Thyroid gland (tissue), 4 donors: ENCODE data around the gene PGM2L1. TPM values are rescaled to one million over a fixed set of nuclear protein-coding genes. Genes with fewer than 3 reads are reported as not detected.
"Not testable (repeated sequence)": the region's sequence is repeated elsewhere in the genome, so short reads cannot be mapped to it uniquely, and the experiment has no call there.

Experiments used
- DNase-seq, 2 donors: peaks; one replicate each; pipeline ENCODE4 v3.0.0-alpha.2; 2019
- H3K27ac ChIP-seq, 3 donors: fragments of 200-600 bp; sonication (generic); 1 replicate in 2 of 3; 2 replicates in 1 of 3; pipeline ENCODE4 v1.5.1; 2016 to 2019; ENCODE audit warnings: mild to moderate bottlenecking in 1 of 3, moderate library complexity in 1 of 3
- H3K27me3 ChIP-seq: fragments of 200-600 bp; sonication (generic); one replicate; pipeline ENCODE4 v1.5.1; 2019
- H3K36me3 ChIP-seq, 2 donors: fragments of 200-600 bp; sonication (generic); one replicate each; pipeline ENCODE4 v1.5.1; 2016 to 2019
- H3K4me1 ChIP-seq, 2 donors: fragments of 200-600 bp; sonication (generic); one replicate each; pipeline ENCODE4 v1.5.1; 2017 to 2019
- H3K4me3 ChIP-seq, 3 donors: fragments of 200-600 bp; sonication (generic); replicated peaks in 1 of 3; 1 replicate in 2 of 3; 2 replicates in 1 of 3; pipeline ENCODE4 v1.5.1; 2016; ENCODE audit warnings: mild to moderate bottlenecking in 1 of 3
- H3K9me3 ChIP-seq: fragments of 200-600 bp; sonication (generic); one replicate; pipeline ENCODE4 v1.5.1; 2017
- POLR2A ChIP-seq, 2 donors: fragments of 450-650 bp; IDR thresholded peaks; one replicate each; pipeline ENCODE4 v1.6.1; 2017; ENCODE audit warnings: antibody characterized with exemption in 2 of 2, mild to moderate bottlenecking in 2 of 2, moderate library complexity in 1 of 2
- WGBS, 2 donors: methylation state at CpG; one replicate each; pipeline ENCODE4 v1.1.5; 2017; 5-methylcytosine and 5-hydroxymethylcytosine counted together
- intact Hi-C: fragments of 100-400 bp; cut with DNase I; formaldehyde crosslinking; loops from one replicate; pipeline ENCODE4 v1.15.1; 2023
- total RNA-seq, 4 donors: library from RNA; depleted of rRNA; stranded (reverse); fragments of >200 nt; gene quantifications; one replicate each; pipeline ENCODE4 v1.2.3, GENCODE V29; 2016
- TF ChIP-seq, protein P1 (sequence below), 6 experiments: fragments of 200-600 bp in 3 of 6; fragments of 450-650 bp in 3 of 6; sonication (generic) in 3 of 6; IDR thresholded peaks; one replicate each; pipeline ENCODE4 v1.5.1; 2016 to 2019; ENCODE audit warnings: antibody characterized with exemption in 6 of 6, mild to moderate bottlenecking in 2 of 6, inconsistent platforms in 1 of 6, moderate library complexity in 1 of 6

The PGM2L1 gene
- total RNA-seq, 4 donors from 2014 or later = 5.0 to 11.4 (median 5.6) TPM

- Histone ChIP-seq H3K4me1 (peaks cover 36 to 42% of the 10 kb centered on the region in 2 donors), H3K27me3 (no peaks in the 10 kb centered on the region), H3K36me3 (no peaks in the 10 kb centered on the region), H3K9me3 (no peaks in the 10 kb centered on the region), H3K4me3 (no peak overlapping the region), H3K27ac (peak overlapping the region; percentile 94 to 98 (median 97))
- intact Hi-C loops = no loop called here
- WGBS, 2 donors = 10 to 23% methylated on average over 1 of the region's 1 CpG
- TF ChIP-seq POLR2A (IDR thresholded peaks at IDR 0.05) = no peak
- TF ChIP-seq, protein P1, sequence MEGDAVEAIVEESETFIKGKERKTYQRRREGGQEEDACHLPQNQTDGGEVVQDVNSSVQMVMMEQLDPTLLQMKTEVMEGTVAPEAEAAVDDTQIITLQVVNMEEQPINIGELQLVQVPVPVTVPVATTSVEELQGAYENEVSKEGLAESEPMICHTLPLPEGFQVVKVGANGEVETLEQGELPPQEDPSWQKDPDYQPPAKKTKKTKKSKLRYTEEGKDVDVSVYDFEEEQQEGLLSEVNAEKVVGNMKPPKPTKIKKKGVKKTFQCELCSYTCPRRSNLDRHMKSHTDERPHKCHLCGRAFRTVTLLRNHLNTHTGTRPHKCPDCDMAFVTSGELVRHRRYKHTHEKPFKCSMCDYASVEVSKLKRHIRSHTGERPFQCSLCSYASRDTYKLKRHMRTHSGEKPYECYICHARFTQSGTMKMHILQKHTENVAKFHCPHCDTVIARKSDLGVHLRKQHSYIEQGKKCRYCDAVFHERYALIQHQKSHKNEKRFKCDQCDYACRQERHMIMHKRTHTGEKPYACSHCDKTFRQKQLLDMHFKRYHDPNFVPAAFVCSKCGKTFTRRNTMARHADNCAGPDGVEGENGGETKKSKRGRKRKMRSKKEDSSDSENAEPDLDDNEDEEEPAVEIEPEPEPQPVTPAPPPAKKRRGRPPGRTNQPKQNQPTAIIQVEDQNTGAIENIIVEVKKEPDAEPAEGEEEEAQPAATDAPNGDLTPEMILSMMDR (IDR thresholded peaks at IDR 0.05) = no peak
- peak; percentile 23 to 36 for DNase-seq
Measured at GRCh38 chr11:74417379-74417804, 19.2 kb upstream of the PGM2L1 start.

GRCh38 chr11:74416974-74417373, 18.7 kb upstream of the PGM2L1 start:
- H3K9me3 ChIP-seq, intact Hi-C loops, H3K36me3 ChIP-seq, H3K4me3 ChIP-seq, H3K27me3 ChIP-seq: not testable (repeated sequence)
- Histone ChIP-seq H3K27ac (peak overlapping the region; percentile 82 to 98 (median 94)), H3K4me1 (peaks cover 37 to 42% of the 10 kb centered on the region in 2 donors)
- 17 to 42% methylated on average over 1 of the region's 1 CpG for WGBS, 2 donors
- peak; percentile 27 to 46 for DNase-seq

DNA sequence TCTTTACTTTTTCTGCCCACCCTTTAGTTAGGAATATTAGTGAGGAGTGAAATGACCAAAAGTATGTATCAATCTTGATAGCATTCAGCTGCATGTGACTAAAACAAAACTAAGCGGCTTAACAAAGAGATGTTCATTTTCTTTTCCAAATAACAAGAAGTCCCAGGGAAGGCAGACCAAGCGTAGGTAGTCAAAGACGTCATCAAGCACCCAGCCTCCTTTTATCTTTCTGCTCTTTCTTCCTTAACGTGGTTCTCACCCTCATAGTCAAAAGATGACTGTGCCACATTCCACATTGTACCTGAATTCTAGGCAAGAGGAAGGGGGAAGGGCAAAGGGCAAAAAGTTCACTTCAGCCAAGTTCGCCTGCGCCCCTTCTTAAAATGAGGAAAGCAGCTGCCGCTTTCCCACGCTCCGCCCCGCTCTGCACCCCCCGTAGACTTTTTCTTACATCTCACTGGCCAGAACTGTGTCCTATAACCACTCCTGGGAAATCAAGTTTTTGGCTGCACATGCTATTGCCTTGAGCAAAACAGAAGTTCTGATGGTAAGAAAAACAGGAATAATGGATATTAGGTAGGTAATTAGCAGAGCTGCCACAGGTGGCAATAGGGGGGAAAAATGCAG, 14.6 kb upstream of the PGM2L1 start:
- H3K4me1 ChIP-seq = peaks cover 28 to 31% of the 10 kb centered on the region in 2 donors
- H3K27me3 ChIP-seq = no peaks in the 10 kb centered on the region
- TF ChIP-seq, protein P1 (IDR thresholded peaks at IDR 0.05) = no peak
- no peak for TF ChIP-seq POLR2A (IDR thresholded peaks at IDR 0.05)
- 81 to 85% methylated on average over 11 of the region's 11 CpGs for WGBS, 2 donors
- no peak overlapping the region for H3K27ac ChIP-seq
- H3K36me3 ChIP-seq = no peaks in the 10 kb centered on the region
- no peak for DNase-seq
- intact Hi-C loops = no loop called here
- no peak overlapping the region for H3K4me3 ChIP-seq
- no peaks in the 10 kb centered on the region for H3K9me3 ChIP-seq

DNA sequence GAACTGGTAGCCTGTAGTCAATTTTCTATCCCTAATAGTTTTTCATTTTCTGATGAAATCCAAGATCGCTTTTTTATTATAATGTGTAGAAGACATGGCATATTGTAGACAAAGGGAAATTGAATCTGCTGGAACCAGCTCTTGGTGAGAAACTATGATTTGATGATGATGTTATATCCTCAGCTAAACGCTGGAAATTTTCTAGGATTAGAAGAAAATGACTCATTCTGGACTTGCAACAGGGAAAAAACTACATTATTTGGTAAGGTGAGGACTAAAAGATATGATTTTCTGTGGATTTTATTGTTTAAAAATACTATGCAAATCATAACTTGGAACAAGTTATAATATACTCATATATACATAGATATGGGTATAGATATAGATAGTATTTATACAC, 14.1 kb upstream of the PGM2L1 start:
- Histone ChIP-seq H3K36me3 (no peaks in the 10 kb centered on the region), H3K27ac (peak overlapping the region in 1 of 3 donors; percentile 28), H3K9me3 (no peaks in the 10 kb centered on the region), H3K27me3 (no peaks in the 10 kb centered on the region), H3K4me3 (no peak overlapping the region), H3K4me1 (peaks cover 22 to 26% of the 10 kb centered on the region in 2 donors)
- WGBS, 2 donors = 84 to 87% methylated on average over 2 of the region's 2 CpGs
- intact Hi-C loops = no loop called here
- DNase-seq = no peak
- TF ChIP-seq, protein P1 (IDR thresholded peaks at IDR 0.05) = no peak
- TF ChIP-seq POLR2A (IDR thresholded peaks at IDR 0.05) = no peak

GRCh38 chr11:74409633-74410032, 11.4 kb upstream of the PGM2L1 start:
- Histone ChIP-seq H3K4me1 (peaks cover 5% of the 10 kb centered on the region in 2 donors), H3K36me3 (no peaks in the 10 kb centered on the region), H3K27me3 (no peaks in the 10 kb centered on the region), H3K9me3 (no peaks in the 10 kb centered on the region), H3K4me3 (no peak overlapping the region), H3K27ac (no peak overlapping the region)
- no peak for TF ChIP-seq POLR2A (IDR thresholded peaks at IDR 0.05)
- intact Hi-C loops = no loop called here
- 97 to 99% methylated on average over 2 of the region's 2 CpGs for WGBS, 2 donors
- DNase-seq = no peak

- Histone ChIP-seq H3K4me3 (no peak overlapping the region), H3K4me1 (no peaks in the 10 kb centered on the region), H3K27me3 (no peaks in the 10 kb centered on the region), H3K27ac (no peak overlapping the region), H3K36me3 (no peaks in the 10 kb centered on the region), H3K9me3 (no peaks in the 10 kb centered on the region)
- intact Hi-C loops = no loop called here
- 71 to 73% methylated on average over 4 of the region's 4 CpGs for WGBS, 2 donors
- no peak for DNase-seq
- TF ChIP-seq POLR2A (IDR thresholded peaks at IDR 0.05) = no peak
- TF ChIP-seq, protein P1 (IDR thresholded peaks at IDR 0.05) = no peak
Measured at GRCh38 chr11:74403607-74404321, 5.5 kb upstream of the PGM2L1 start.
